SU-DHL-6 (cell line): Measurements from ENCODE around the gene KPNA3.

Experiments
- H2AFZ ChIP-seq: fragments of 200-600 bp; sonication (generic); 2 replicates; pipeline ENCODE4 v1.6.1; 2014; ENCODE audit warnings: low read depth, mild to moderate bottlenecking, moderate library complexity, mixed read lengths, antibody characterized with exemption, low read length; ENCODE audit not compliant: severe bottlenecking
- H3F3A ChIP-seq: fragments of 200-600 bp; shearing (Covaris generic); 2 replicates; pipeline ENCODE4 v1.6.0; 2016; ENCODE audit warnings: antibody characterized with exemption, mild to moderate bottlenecking; ENCODE audit not compliant: insufficient read depth
- H3K27ac ChIP-seq: fragments of 200-600 bp; sonication (generic); 2 replicates; pipeline ENCODE4 v1.5.1; 2016; ENCODE audit warnings: low read depth, mild to moderate bottlenecking, low read length, moderate library complexity, mixed read lengths
- H3K27me3 ChIP-seq: fragments of 200-600 bp; sonication (generic), shearing (Covaris generic); 2 replicates; pipeline ENCODE4 v1.6.0; 2014; ENCODE audit warnings: mild to moderate bottlenecking, low read length
- H3K36me3 ChIP-seq: fragments of 200-600 bp; sonication (generic); 2 replicates; pipeline ENCODE4 v1.6.1; 2014; ENCODE audit warnings: mild to moderate bottlenecking, low read length, mixed read lengths
- H3K4me2 ChIP-seq: fragments of 300-600, 200-600 bp; shearing (Covaris generic), sonication (generic); 2 replicates; pipeline ENCODE4 v1.6.0; 2014; ENCODE audit warnings: low read length, low read depth, mild to moderate bottlenecking; ENCODE audit not compliant: poor library complexity, severe bottlenecking
- H3K4me3 ChIP-seq: fragments of 200-600 bp; sonication (generic); 2 replicates; pipeline ENCODE4 v1.5.1; 2014; ENCODE audit warnings: antibody characterized with exemption, low read length, mild to moderate bottlenecking, mixed read lengths; ENCODE audit not compliant: insufficient read depth, poor library complexity, severe bottlenecking
- H3K79me2 ChIP-seq: fragments of 200-600 bp; sonication (generic); 2 replicates; pipeline ENCODE4 v1.6.1; 2014; ENCODE audit warnings: mild to moderate bottlenecking, low read length, moderate library complexity; ENCODE audit not compliant: insufficient read depth
- H3K9ac ChIP-seq: fragments of 200-600 bp; sonication (generic); 2 replicates; pipeline ENCODE4 v1.7.0; 2014; ENCODE audit warnings: mild to moderate bottlenecking, low read length
- H3K9me2 ChIP-seq: fragments of 200-600 bp; sonication (generic); replicated peaks from 2 replicates; pipeline ENCODE4 v1.6.1; 2014; ENCODE audit warnings: low read length; ENCODE audit not compliant: insufficient read depth
- H3K9me3 ChIP-seq: fragments of 200-600 bp; sonication (generic); 2 replicates; pipeline ENCODE4 v1.6.1; 2014; ENCODE audit warnings: low read length, mixed read lengths; ENCODE audit not compliant: insufficient read depth
- H4K20me1 ChIP-seq: fragments of 200-600 bp; sonication (generic); 2 replicates; pipeline ENCODE4 v1.6.1; 2014; ENCODE audit warnings: low read depth, mild to moderate bottlenecking, antibody characterized with exemption, low read length, moderate library complexity, mixed read lengths
- CTCF ChIP-seq: fragments of 200-600 bp; sonication (generic); IDR thresholded peaks from one replicate; pipeline ENCODE4 v1.5.1; 2017; ENCODE audit warnings: antibody characterized with exemption, mild to moderate bottlenecking, low read length, moderate library complexity; ENCODE audit not compliant: insufficient read depth, poor library complexity, severe bottlenecking
- EZH2phosphoT487 ChIP-seq: fragments of 200-600 bp; sonication (generic), shearing (Covaris generic); conservative IDR thresholded peaks from 2 replicates; pipeline ENCODE4 v1.6.1; 2018; ENCODE audit warnings: mild to moderate bottlenecking, antibody characterized with exemption, low read length, moderate library complexity, mixed read lengths

Gene KPNA3

DNA sequence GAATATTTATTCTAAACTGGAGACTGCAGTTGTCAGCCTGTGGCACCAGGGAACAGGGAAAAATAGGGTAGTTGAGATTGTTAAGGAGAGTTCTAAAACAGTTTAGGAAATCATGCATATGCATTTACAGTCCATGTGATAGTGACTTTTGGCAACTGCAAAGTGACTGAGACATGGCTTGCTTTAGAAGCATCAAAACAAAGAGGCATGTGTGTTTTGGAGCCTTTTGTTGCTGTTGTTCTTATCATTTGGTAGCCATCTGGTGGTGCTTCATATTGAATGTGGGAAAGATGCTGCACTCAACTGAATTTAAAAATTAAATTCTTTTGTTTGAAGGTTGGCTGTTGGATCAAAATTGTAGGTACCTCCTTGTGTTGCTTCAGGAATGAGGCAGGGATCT lies 91.0 kb downstream of the KPNA3 start:
- H3K36me3 ChIP-seq, result peaks cover 28% of the 10 kb centered on the region; the same call in 1 of the 2 replicates
- H4K20me1 ChIP-seq, result no peaks in the 10 kb centered on the region
- H3K4me2 ChIP-seq, result no peak overlapping the region
- H3F3A ChIP-seq, result no peaks in the 10 kb centered on the region
- no peak for TF ChIP-seq CTCF
- no peak for TF ChIP-seq EZH2phosphoT487
- no peaks in the 10 kb centered on the region for H3K9me3 ChIP-seq
- H3K27me3 ChIP-seq, result no peaks in the 10 kb centered on the region
- H3K4me3 ChIP-seq, result no peak overlapping the region
- H3K27ac ChIP-seq, result no peak overlapping the region
- H3K9ac ChIP-seq, result no peak overlapping the region
- H2AFZ ChIP-seq, result no peak overlapping the region
- no peaks in the 10 kb centered on the region for H3K9me2 ChIP-seq
- H3K79me2 ChIP-seq, result no peaks in the 10 kb centered on the region

- H3K9me2 ChIP-seq, result no peaks in the 10 kb centered on the region
- TF ChIP-seq EZH2phosphoT487, result no peak
- no peak for TF ChIP-seq CTCF
- H3K27me3 ChIP-seq, result no peaks in the 10 kb centered on the region
- no peaks in the 10 kb centered on the region for H3K79me2 ChIP-seq
- peaks cover 21% of the 10 kb centered on the region; the same call in 1 of the 2 replicates for H3K36me3 ChIP-seq
- no peaks in the 10 kb centered on the region for H4K20me1 ChIP-seq
- no peak overlapping the region for H3K4me2 ChIP-seq
- H3K9ac ChIP-seq, result no peak overlapping the region
- no peak overlapping the region for H3K4me3 ChIP-seq
- no peaks in the 10 kb centered on the region for H3K9me3 ChIP-seq
- H3F3A ChIP-seq, result peaks cover 13% of the 10 kb centered on the region; the same call in 1 of the 2 replicates
- H2AFZ ChIP-seq, result no peak overlapping the region
- no peak overlapping the region for H3K27ac ChIP-seq
These were observed 95.0 kb downstream of the KPNA3 start for GRCh38 chr13:49697468-49697867.

- H3K36me3 ChIP-seq, result 0 out of 2 replicates have a peak, but pooled peaks cover 3% of the 10 kb centered on the region
- H3F3A ChIP-seq, result peaks cover 13% of the 10 kb centered on the region; the same call in 1 of the 2 replicates
- H3K4me3 ChIP-seq, result no peak overlapping the region
- TF ChIP-seq EZH2phosphoT487, result no peak
- TF ChIP-seq CTCF, result no peak
- H3K27me3 ChIP-seq, result no peaks in the 10 kb centered on the region
- H3K79me2 ChIP-seq, result peaks cover 8% of the 10 kb centered on the region; the same call in 1 of the 2 replicates
- H3K9me2 ChIP-seq, result no peaks in the 10 kb centered on the region
- H3K9me3 ChIP-seq, result no peaks in the 10 kb centered on the region
- H4K20me1 ChIP-seq, result no peaks in the 10 kb centered on the region
- no peak overlapping the region for H3K9ac ChIP-seq
- H3K4me2 ChIP-seq, result no peak overlapping the region
- no peak overlapping the region for H2AFZ ChIP-seq
- no peak overlapping the region for H3K27ac ChIP-seq
These were observed 98.0 kb downstream of the KPNA3 start for GRCh38 chr13:49694446-49694845.
